Prostate gland (tissue), 1 donor: Measurements from ENCODE around the gene KLHL29.

Experiments
- POLR2A ChIP-seq: fragments of 450-650 bp; IDR thresholded peaks from one replicate; pipeline ENCODE4 v1.6.1; 2016; ENCODE audit warnings: antibody characterized with exemption, mild to moderate bottlenecking
- POLR2AphosphoS5 ChIP-seq: sonication (generic); formaldehyde crosslinking; IDR thresholded peaks from one replicate; pipeline ENCODE4 v1.6.1; 2017; ENCODE audit warnings: antibody characterized with exemption

GRCh38 chr2:23349508-23349907 is 35.5 kb upstream of the KLHL29 start:
- TF ChIP-seq POLR2AphosphoS5, result no peak
- TF ChIP-seq POLR2A, result no peak
